Activated CD8-positive, alpha-beta memory T cell treated with anti-CD3 and anti-CD28 coated beads, Interleukin-2, amount 50 U/mL, for 24 hours (primary cell): ENCODE data around the gene SMYD1.
"Not testable (repeated sequence)": the region's sequence is repeated elsewhere in the genome, so short reads cannot be mapped to it uniquely, and the experiment has no call there.

Experiments used
- DNase-seq: peaks from one replicate; pipeline ENCODE4 v3.0.0-alpha.2; 2020; ENCODE audit errors: extremely low read depth

Gene SMYD1

DNA sequence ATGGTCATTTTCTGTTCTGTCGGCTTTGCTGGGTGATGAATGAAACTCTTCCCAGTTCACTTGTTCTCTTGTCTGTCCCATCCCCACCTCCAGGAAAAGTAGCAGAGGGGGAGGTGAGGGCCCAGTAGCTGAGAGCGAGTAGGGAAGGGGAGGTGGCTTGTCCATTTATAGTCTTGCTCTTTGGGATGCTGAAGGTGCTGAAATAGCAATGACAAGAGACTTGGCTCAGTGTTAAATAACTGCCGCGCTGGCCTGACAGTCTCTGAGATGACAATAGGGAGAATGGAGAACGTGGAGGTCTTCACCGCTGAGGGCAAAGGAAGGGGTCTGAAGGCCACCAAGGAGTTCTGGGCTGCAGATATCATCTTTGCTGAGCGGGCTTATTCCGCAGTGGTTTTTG is at the start of gene SMYD1:
Gene SMYD1, plus strand, starts transcription at position 228 of the 400 bp plus-strand sequence. Its CDS starts 40 bp downstream, at position 268.
- DNase-seq: no peak

- not testable (repeated sequence) for DNase-seq
These were observed 49.4 kb upstream of the SMYD1 start for GRCh38 chr2:88018077-88018805.

- no peak for DNase-seq
These were observed 48.7 kb upstream of the SMYD1 start for GRCh38 chr2:88018909-88019308.

DNA sequence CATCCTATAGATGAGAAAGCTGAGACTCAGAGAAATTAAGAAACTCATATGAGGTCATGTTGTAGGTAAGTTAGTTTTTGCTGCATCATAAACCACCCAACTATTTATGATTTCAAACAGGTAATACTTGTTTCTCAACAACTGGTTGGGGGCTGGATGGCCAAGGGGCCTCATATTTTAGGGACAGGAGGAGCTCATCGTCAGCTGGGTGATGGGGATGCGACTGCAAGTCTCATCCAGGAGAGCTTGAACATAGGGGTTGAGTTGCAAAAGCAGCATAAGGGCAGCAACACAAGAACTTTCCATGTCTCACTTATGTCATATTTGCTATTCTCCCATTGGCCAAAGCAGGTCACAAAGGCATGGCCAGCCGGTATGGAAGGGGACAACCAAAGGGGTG is 47.6 kb upstream of the SMYD1 start:
- DNase-seq: no peak

- no peak for DNase-seq
These were observed 45.0 kb upstream of the SMYD1 start for GRCh38 chr2:88022669-88022921.

DNA sequence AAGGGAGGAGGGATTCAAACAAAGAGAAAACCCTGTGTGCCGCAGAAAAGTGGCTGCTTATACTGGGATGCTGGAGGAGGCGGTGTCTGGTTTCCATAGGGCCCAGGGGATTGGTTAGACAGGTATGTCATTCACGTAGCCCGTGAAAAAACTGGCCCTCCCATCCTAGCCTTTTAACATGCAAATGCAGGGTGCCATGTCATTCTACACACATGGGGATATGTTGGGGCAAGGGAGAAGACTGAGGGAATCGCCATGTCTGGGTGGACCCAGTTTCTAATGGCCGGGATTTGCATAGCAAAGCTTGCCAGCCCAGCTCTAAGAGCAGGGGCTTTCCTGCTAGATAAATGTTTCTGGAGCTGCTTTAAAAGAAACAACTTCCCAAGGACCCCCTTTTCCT is 43.1 kb upstream of the SMYD1 start:
- no peak for DNase-seq

DNA sequence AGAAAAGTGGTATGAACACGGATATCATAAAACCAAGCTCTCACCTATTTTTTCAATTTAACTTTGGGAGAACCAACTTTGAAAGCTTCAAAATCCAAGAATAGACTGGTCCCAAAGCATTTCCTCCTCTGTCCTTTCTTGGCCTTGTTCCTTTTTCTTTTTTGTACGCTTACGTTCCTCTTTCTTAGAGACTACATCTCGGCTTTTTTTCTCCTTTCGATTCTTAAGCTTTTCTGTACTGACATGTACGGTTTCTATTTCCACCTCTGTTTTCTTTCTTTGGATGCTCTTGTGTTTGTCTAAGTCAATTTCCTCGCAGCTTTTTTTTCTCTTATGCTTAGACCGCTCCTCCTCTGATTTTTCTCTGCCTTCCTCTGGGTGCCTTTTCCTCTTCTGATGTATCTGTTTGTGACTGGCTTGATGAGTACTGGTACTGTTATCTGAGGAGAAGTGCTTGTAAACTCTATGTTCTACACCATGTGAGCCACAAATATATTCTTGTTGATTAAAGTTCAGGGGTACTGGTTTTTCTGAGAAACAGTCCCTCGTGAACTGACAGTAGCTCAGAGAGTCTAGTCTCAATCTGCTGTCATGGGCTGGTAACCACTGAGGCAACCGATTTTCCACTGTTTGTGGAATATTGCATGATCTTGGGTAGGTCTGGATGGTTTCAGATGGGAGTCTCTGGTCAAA is 39.8 kb upstream of the SMYD1 start:
- DNase-seq: no peak

DNA sequence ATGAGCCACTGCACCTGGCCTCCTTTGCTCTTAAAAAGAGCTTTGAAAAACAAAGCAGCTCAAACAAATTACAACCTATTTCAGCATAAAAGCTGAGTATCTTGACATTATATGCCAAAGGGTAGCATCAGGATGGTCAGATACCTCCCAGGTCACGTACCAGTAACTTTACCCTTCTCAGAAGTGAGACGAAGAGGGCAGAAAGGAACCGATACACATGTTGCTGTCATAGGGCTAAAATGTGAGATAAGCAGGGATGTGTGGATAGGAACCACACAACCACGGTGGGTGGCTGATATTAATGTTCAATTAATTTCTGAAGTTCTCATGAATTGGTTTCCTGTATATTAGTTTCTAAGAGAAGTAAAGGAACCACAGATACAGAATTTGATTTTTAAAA is 38.7 kb upstream of the SMYD1 start:
- DNase-seq: no peak

GRCh38 chr2:88032070-88032702 is 35.4 kb upstream of the SMYD1 start:
- DNase-seq: no peak

DNA sequence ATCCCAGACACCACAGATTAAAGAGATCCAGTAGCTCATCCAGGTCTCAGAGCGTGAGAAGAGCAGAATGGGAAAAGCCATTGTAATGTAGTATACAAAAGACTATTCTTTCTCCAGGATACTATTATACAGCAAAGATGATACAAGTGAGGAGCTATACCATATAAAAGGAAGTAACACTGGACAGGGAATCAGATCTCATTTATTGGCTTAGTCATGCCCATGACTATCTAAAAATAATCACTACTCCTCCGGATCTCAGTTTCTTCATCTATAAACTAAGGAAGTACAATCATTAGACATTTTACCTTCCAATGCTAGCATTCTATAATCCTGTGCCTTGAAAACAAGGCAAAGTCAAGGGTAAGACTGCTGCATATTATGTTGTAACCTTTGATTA is 31.4 kb upstream of the SMYD1 start:
- DNase-seq: no peak

GRCh38 chr2:88036606-88037005 is 31.0 kb upstream of the SMYD1 start:
- no peak for DNase-seq

GRCh38 chr2:88038263-88039105 is 29.1 kb upstream of the SMYD1 start:
- DNase-seq: no peak

- no peak for DNase-seq
These were observed 25.1 kb upstream of the SMYD1 start for GRCh38 chr2:88042476-88042875.

DNA sequence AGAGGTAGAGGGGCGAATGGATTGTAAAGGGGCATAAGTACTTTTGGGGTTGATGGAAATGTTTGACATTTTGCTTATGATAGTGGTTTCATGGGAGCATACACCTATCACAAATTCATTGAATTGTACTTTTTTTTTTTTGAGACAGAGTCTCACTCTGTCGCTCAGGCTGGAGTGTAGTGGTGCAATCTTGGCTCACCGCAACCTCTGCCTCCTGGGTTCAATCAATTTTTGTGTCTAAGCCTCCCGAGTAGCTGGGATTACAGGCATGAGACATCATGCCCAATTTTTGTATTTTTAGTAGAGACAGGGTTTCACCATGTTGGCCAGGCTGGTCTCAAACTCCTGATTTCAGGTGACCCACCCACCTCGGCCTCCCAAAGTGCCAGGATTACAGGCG is 22.1 kb upstream of the SMYD1 start:
- DNase-seq: not testable (repeated sequence)

DNA sequence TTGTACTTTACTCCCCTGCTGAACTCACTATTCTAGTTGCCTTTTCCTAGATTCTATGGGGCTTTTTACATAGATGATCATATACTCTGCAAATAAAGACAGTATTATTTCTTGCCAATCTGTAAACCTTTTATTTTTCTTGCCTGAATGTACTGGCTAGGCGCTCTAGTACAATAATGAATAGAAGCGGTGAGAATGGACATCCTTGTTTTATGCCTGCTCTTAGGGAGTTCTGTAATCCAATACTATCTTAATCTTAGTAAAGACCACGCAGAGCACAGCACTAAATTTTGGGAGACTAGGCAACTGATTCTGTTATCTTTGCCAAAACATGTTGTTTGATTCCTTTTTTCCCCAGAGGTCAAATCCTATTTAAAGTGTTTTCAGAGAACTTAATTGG is 19.1 kb upstream of the SMYD1 start:
- DNase-seq: no peak

- DNase-seq: no peak
These were observed 18.0 kb upstream of the SMYD1 start for GRCh38 chr2:88049622-88050021.

DNA sequence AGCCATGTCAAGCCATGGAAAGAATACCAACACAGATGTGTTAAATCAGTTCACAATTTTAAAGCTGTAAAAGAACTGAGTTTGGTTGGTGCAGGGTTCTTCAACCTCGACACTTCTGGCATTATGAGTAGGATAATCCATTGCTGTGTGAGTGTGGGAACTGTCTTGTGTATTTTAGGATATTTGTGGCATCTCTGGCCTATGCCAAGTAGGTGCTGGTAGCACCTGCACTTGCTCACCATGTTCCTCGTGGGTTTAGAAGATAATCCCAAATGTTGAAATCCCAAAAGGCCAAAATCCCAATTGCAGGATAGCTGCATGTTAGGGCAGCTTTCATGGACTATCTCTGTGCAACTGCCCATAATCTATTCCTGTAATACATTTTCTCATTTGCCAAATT is 15.8 kb upstream of the SMYD1 start:
- DNase-seq: no peak

- DNase-seq: no peak
These were observed 14.3 kb upstream of the SMYD1 start for GRCh38 chr2:88053296-88053695.

DNA sequence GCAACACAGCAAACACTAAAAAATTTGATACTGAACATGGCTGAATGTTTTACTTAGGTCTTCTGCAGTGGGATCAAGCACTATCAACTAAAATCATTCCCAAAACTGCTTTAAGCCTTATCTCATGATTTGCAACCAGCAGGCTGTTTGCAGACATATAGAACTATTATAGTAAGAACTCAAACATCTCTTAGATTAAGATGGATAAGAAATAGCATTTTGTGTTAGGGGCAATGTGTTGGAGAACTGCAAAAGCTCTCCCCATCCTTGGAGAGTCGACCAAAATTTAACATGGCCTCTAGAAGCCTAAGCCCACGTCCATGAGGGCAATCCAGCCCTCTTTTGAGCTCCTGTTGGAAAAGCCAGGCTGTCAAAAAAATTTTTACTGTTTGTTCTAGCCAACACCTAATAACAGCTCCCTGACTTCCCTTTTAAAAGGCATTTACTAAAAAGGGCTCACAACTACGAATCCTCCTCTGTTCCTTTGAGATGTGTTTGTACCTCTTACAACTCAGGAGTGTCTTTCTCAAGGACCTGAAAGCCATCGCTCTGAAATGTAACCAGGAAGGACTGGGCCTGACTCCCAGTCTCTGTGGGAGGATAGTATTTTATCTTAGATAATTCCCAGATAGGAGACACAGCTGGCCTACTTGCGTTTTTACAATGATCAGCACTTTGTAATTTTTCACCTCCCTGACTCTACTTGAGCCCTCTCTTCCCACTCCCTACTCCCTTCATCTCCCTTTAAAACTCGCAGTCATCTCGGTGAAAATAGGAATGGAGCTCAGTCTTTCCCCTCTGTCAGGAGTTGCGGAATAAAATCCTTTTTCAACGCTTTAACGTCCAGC is 13.5 kb upstream of the SMYD1 start:
- DNase-seq: no peak

GRCh38 chr2:88054782-88055370 is 12.7 kb upstream of the SMYD1 start:
- DNase-seq: no peak
